ENCODE measurements around the gene RFWD3. TPM values are rescaled to one million over a fixed set of nuclear protein-coding genes. Genes with fewer than 3 reads are reported as not detected.

RFWD3 gene
- total and polyA plus RNA-seq, 2 of the 8 experiments (the other 6 are each of a cell fraction or from before 2014, with no cell fraction given): 67.1 to 114 TPM

GRCh38 chr16:74601126-74601871 lies 65.4 kb downstream of the RFWD3 start (continued):
- no peak for TF ChIP-seq CHD2 (IDR thresholded peaks at IDR 0.05; ENCODE audit: low read length)

All from H1 (cell line).